Thoracic aorta (tissue), 2 donors: ENCODE measurements around the gene STX8. TPM values are rescaled to one million over a fixed set of nuclear protein-coding genes. Genes with fewer than 3 reads are reported as not detected.
"Not testable (repeated sequence)": the region's sequence is repeated elsewhere in the genome, so short reads cannot be mapped to it uniquely, and the experiment has no call there.

ENCODE experiments used
- ATAC-seq: fragments of 150-250 bp; one replicate; pipeline ENCODE4 v1.8.0; 2017; ENCODE audit warnings: low read depth; ENCODE audit not compliant: insufficient number of reproducible peaks, low FRiP score
- DNase-seq: peaks from one replicate; pipeline ENCODE4 v3.0.0-alpha.2; 2020; ENCODE audit warnings: low spot score
- H3K27ac ChIP-seq, 2 donors: fragments of 200-600 bp; sonication (generic); 1 replicate in 1 of 2; 2 replicates in 1 of 2; pipeline ENCODE4 v1.5.1; 2016; ENCODE audit warnings: mild to moderate bottlenecking in 2 of 2, moderate library complexity in 2 of 2
- H3K27me3 ChIP-seq: fragments of 200-600 bp; sonication (generic); replicated peaks from 2 replicates; pipeline ENCODE4 v1.6.0; 2016; ENCODE audit warnings: mild to moderate bottlenecking; ENCODE audit not compliant: insufficient read depth
- H3K36me3 ChIP-seq: fragments of 200-600 bp; sonication (generic); one replicate; pipeline ENCODE4 v1.5.1; 2016
- H3K4me1 ChIP-seq, 2 donors: fragments of 200-600 bp; sonication (generic); 1 replicate in 1 of 2; 2 replicates in 1 of 2; pipeline versions ENCODE4 v1.5.1 to v1.6.0; 2016; ENCODE audit warnings: low read depth in 2 of 2, mild to moderate bottlenecking in 1 of 2; ENCODE audit not compliant: control insufficient read depth in 1 of 2
- H3K4me3 ChIP-seq: fragments of 200-600 bp; sonication (generic); 2 replicates; pipeline ENCODE4 v1.5.1; 2016; ENCODE audit warnings: mild to moderate bottlenecking
- H3K9me3 ChIP-seq: fragments of 200-600 bp; sonication (generic); 2 replicates; pipeline ENCODE4 v1.5.1; 2016
- CTCF ChIP-seq: fragments of 200-600 bp; sonication (generic); IDR thresholded peaks from one replicate; pipeline ENCODE4 v1.5.1; 2019; ENCODE audit warnings: antibody characterized with exemption
- total RNA-seq, 2 donors: library from RNA; depleted of rRNA; stranded (reverse); fragments of >200 nt; gene quantifications; one replicate each; pipeline versions ENCODE4 v1.1.0 to v1.2.3, GENCODE V29; 2016

The STX8 gene
- total RNA-seq, 2 donors from 2014 or later, result 93.9 to 99.8 TPM

- no peak for ATAC-seq
- Histone ChIP-seq H3K9me3 (no peaks in the 10 kb centered on the region), H3K36me3 (no peaks in the 10 kb centered on the region), H3K27me3 (no peaks in the 10 kb centered on the region), H3K4me3 (no peak overlapping the region), H3K27ac (no peak overlapping the region), H3K4me1 (no peaks in the 10 kb centered on the region)
- no peak for TF ChIP-seq CTCF
- no peak for DNase-seq
Observed at GRCh38 chr17:9350080-9350479, 225.5 kb downstream of the STX8 start.

DNA sequence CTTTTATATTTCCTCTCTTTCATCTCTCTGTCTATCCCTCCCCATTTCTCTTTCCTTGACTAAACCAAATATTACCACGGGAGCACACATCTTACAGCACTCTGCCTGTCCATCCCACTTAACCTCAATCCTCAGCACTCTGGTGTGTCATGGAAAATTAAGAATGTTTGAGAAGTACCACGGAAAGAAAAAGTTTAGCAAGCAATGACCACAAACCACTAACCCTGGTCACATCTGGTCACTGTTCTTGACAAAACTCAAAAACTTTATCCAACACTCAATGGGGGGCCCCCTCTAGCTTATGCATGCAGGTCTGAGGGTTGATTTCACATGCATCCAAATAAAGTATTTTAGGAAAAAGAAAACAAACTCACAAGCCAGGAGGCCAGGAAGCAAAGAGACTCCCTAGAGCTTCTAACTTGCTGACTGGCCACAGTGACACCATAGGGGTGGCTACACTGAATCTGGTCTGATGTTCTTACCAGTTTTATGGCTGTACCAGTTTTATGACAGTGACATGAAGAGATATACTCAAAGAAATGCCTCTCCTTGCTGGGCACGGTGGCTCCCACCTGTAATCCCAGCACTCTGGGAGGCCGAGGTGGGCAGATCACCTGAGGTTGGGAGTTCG lies 229.2 kb downstream of the STX8 start:
- no peak for DNase-seq
- no peak overlapping the region for H3K27ac ChIP-seq
- H3K4me1 ChIP-seq, result no peaks in the 10 kb centered on the region
- ATAC-seq, result no peak
- no peaks in the 10 kb centered on the region for H3K9me3 ChIP-seq
- no peak for TF ChIP-seq CTCF
- H3K27me3 ChIP-seq, result no peaks in the 10 kb centered on the region
- H3K4me3 ChIP-seq, result no peak overlapping the region
- no peaks in the 10 kb centered on the region for H3K36me3 ChIP-seq

DNA sequence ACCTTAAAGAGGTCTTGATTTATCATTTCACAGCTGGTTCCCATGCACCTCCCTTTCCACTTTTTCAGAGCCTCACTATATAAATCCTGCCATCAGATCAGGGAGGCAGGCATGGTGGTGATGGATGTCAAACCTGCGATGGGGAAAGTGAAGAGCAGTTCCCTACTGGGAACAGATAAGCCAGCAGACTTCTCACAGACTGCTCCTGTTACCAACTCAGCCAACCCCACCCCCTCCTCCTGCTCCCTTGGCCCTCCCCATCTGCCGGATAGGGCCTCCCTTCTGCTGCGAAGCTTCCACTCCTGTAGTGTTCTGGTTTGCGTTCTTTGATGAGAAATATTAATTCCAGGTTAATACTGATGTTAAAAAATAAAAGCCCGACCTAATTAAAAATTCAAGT lies 232.1 kb downstream of the STX8 start:
- no peak for DNase-seq
- Histone ChIP-seq H3K4me3 (no peak overlapping the region), H3K27ac (no peak overlapping the region), H3K36me3 (no peaks in the 10 kb centered on the region), H3K4me1 (no peaks in the 10 kb centered on the region), H3K9me3 (no peaks in the 10 kb centered on the region), H3K27me3 (no peaks in the 10 kb centered on the region)
- no peak for ATAC-seq
- no peak for TF ChIP-seq CTCF

DNA sequence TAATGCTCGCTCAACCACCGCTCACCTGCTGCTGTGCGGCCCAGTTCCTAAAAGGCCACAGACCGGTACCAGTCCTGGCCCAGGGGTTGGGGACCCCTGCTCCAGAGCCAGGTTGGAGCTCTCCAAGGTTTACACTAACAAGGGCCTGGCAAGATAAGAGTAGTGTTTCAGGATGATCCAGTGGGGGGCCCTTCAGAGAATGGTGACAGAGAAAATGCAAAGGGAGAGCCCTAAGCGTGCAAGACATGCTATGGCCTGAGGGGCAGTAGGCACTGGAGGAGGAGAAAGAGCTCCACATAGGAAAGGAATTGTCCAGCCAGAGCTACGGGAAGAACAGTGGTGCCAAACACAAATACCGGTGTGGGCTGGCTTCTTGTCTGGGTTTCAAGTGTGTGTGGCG lies 233.4 kb downstream of the STX8 start:
- no peaks in the 10 kb centered on the region for H3K9me3 ChIP-seq
- DNase-seq (no peak), ATAC-seq (no peak)
- no peak overlapping the region for H3K4me3 ChIP-seq
- no peaks in the 10 kb centered on the region for H3K27me3 ChIP-seq
- no peak overlapping the region for H3K27ac ChIP-seq
- H3K36me3 ChIP-seq, result no peaks in the 10 kb centered on the region
- no peaks in the 10 kb centered on the region for H3K4me1 ChIP-seq
- no peak for TF ChIP-seq CTCF

DNA sequence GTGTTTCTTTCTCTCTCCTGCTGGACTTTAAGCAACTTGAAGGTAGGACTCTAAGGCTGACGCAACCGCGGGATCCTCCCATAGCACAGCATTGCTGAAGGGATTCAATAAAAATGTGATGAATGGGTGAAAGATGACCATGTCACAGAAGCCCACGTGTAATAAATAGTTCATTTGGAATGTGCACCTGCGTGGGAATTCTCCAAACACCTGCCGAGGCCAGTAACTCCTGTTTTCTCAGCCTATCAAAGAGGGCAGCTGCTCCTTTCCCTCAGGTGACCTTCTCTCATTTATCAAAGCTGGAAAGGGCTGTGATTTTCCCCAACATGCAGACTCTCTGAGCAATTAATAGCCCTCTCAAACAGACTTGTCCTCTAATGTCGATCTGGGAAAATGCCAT lies 235.7 kb downstream of the STX8 start:
- no peak for ATAC-seq
- no peaks in the 10 kb centered on the region for H3K4me1 ChIP-seq

DNA sequence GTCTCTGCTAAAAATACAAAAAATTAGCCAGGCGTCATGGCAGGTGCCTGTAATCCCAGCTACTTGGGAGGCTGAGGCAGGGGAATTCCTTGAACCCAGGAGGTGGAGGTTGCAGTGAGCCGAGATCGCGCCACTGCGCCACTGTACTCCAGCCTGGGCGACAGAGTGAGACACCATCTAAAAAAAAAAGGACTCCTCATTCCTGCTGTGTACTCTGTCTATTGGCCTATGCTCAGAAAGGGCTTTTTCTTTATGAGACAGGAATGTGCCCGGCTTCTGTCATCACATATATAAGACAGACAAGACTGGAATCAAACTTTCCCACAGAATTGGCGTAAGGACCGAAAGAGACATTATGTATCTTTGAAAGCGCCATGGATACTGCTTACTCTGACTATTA lies 236.1 kb downstream of the STX8 start:
- not testable (repeated sequence) for H3K36me3 ChIP-seq, DNase-seq, ATAC-seq, H3K27me3 ChIP-seq, H3K4me3 ChIP-seq, H3K27ac ChIP-seq, H3K4me1 ChIP-seq
- H3K9me3 ChIP-seq, result peaks cover 15% of the 10 kb centered on the region

More for the DNA sequence above, 235.7 kb downstream of the STX8 start:
- DNase-seq, result no peak
- peaks cover 10% of the 10 kb centered on the region for H3K9me3 ChIP-seq
- no peak for TF ChIP-seq CTCF
- H3K27me3 ChIP-seq, result no peaks in the 10 kb centered on the region
- H3K4me3 ChIP-seq, result no peak overlapping the region
- H3K27ac ChIP-seq, result no peak overlapping the region
- no peaks in the 10 kb centered on the region for H3K36me3 ChIP-seq
